T1000 (cell line): ENCODE results near the gene PSMD3.
"Not testable (repeated sequence)": the region's sequence is repeated elsewhere in the genome, so short reads cannot be mapped to it uniquely, and the experiment has no call there.

Source experiments
- DNase-seq: peaks from one replicate; lab custom pipeline; 2025; ENCODE audit warnings: mixed read lengths; lab: John Stamatoyannopoulos, UW

The PSMD3 gene

DNA sequence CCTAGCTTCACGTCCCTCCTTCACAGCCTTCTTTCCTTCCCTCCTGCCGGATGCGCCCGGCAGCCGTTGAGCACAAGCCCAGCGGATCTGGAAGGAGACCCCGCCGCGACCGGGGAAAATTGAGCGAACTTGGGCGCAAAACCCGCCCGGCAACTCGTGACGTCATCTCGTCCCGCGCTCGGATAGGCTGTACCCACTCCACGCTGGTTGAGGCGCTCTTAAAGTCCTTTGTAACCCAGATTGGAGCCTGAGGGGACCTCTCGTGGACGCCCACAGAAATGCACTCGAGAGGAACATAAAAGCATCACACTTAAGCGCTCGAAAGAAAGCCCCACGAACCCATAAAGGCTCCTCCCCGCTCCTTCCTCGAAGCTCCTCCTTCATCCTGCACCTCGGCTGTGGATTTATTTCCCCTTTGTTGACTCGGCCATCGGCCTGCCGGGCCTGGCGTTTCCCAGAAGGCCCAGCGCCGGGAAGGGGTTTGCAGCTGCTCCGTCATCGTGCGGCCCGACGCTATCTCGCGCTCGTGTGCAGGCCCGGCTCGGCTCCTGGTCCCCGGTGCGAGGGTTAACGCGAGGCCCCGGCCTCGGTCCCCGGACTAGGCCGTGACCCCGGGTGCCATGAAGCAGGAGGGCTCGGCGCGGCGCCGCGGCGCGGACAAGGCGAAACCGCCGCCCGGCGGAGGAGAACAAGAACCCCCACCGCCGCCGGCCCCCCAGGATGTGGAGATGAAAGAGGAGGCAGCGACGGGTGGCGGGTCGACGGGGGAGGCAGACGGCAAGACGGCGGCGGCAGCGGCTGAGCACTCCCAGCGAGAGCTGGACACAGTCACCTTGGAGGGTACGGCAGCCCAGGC, at the start of gene PSMD3:
Gene PSMD3 (plus strand): TSS at position 457 of the 856 bp plus-strand sequence. CDS start 164 bp downstream, at position 621.
- DNase-seq, result peak; percentile 99

DNA sequence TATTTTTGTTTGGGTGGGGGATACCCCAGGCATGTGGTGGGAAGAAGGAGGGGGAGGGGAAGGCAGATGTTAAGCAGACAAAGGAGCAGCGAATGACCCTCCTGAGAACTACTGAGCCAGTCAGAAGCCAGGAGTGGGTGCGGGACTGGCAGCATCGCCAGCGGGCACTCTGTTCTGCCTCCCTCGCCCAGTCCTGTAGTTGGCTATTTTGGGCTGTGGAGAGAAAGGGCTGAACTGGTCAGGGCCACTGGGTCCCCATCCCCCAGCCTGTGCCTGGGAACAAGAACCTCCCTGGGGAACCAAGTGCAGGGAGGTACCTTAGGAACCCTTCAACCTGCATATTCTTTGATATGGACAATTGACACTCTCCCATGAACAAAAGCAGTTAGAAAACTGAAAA, 46.7 kb upstream of the PSMD3 start:
- DNase-seq, result no peak

DNA sequence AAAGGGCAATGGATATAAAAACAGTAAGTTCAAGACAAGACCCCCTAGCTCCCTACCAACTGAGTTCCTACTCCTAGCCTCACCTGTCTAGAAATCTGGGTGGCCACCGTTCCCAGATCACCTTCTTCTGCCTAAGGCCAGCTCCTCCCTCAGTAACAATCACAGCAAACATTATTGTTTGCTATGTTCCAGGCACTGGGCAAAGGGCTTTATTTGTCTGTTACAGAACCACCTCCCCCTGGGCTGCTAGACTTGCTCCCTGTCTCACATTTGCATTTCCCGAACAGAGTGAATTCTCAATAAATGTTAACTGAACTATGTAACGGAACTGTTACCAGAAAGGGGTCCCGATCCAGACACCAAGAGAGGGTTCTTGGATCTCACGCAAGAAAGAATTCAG, 46.3 kb upstream of the PSMD3 start:
- DNase-seq, result no peak

DNA sequence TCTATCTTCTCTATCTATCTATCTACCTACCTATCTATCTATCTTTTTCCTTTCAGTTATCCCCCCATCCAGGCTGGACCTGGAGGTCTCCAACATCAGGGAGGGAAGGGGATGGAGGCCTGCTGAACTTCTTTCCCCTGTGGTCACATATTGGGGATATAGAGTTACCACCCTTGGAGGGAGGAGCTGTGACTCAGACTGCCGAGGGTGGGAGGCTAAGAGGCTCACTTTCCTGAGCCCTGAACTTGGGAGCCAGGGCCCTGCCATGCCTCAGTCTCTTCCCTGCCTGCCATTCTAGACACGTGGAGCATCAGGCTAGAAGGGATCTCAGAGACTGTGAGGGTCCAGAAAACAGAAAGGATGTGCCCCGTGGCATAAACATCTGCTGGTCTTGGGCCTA, 44.7 kb upstream of the PSMD3 start:
- DNase-seq, result no peak

DNA sequence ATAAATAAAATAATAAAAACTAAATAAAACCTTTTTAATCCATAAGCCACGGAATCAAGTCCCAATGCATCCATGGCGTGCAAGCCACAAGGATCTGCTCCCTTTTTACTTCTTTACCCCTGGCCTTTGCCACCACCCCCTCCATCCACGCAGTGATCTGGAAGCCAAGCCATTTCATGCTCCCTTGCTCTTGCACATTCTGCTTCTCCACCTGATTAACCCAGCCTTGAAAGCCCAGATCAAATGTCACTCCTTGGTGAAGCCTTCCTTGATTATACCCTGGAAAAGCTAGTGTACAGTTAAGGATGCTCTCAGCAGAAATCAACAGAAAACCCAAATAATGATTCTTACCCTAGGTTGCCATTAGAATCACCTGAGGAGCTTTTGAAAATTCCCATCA, 43.2 kb upstream of the PSMD3 start:
- no peak for DNase-seq

DNA sequence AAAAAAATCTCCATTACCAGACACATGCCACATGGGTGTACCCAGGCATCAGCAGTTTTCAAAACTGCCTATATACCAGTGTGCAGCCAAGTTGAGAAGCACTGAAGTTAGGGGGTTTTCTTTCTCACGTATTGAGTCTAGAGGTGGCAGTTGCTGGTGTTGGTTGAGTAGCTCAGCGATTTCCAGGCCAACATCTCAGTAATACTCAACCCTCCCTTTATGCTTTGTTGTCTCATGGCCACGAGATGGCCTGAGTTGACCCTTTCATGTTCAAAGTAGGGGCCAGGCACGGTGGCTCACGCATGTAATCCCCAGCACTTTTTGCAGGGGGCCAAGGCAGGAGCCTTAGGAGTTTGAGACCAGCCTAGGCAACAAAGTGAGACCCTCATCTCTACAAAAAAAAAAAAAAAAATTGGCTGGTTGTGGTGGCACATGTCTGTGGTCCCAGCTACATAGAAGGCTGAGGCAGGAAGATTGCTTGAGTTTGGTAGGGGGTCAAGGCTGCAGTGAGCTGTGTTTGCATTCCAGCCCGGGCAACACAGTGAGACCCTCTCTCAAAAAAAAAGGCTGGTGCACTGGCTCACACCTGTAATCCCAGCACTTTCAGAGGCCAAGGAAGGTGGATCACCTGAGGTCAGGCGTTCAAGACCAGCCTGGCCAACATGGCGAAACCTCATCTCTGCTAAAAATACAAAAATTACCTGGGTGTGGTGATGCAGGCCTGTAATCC, 42.3 kb upstream of the PSMD3 start:
- no peak for DNase-seq

DNA sequence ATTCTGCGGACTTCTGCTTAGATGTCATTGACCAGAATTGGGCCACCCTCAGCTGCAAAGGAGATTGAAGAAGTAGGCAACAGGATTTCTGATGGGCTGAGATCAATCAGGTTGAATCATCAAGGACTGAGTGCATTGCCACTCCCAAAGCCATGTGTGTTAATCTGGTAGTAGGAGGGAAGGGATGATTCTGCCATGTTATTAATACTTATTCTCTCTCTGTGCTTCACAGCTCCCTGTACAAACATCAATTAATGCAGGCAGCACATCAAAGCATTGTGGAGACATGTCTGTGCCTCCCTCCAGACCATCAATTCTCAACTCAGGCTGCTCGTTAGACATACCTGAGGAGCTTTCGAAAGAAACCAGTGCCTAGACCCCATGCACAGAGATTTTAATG, 41.5 kb upstream of the PSMD3 start:
- no peak for DNase-seq

DNA sequence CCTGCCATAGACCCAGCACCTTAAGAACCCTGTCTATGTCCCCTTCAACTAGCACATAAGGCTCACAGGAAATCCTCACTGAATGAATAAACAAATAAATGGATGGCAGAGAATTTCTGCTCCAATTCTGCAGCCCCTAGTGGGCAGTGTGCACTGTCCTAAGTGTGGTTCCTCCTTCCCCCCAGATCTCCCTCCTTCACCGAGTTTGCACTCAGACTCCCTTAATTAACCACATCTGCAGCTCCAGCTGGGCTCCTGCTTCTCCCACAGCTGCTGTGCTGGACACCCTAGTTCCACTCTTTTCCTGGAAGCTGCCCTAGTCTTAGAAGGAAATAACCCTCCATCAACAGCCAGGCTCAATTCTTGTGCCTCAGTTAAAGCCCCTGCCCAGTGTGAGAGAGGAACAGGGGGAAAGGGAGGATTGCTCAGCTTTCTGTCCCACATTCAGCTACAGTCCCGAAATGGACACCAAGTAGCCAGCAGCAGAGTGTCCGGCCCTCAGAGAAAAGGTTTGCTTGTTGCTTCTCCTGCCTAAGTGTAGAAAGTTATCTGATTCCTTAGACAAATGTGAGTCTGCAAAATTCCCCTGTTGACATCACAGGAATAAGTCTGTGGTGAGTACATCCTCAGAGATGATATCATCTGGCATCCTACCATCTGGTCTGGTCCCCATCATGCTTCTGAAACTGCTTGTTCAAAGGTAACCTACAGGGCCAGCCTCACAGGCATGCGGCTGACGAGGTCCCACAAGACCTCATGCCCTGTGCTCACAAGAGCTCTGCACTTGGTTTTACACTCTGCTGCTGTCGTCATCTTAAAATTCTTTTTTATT, 40.8 kb upstream of the PSMD3 start:
- peak; percentile 52 for DNase-seq

DNA sequence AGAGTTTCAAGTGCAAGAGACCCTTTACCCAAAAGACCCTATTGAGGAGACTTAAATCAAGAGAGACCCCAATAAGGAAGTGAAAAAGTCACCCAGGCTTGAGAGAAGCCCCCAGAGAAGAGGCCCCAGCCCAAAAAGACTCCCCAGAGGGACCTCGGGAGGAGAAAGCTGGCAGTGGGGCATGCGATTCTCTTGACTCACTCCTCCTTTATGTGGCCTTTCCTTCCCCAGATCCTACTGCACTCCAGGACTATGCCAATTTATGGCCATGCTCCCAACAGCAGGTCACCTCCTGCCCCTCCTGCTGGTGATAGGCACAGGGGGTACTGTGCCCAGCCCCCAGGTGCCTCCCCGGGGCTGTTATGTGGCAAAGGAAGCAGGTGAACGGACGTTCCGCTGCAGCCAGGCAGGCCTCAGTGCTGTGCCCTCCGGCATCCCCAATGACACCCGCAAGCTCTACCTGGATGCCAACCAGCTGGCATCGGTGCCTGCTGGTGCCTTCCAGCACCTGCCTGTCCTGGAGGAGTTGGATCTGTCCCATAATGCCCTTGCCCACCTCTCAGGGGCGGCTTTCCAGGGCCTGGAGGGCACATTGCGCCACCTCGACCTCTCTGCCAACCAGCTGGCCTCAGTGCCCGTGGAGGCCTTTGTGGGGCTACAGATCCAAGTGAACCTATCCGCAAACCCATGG, 36.8 kb upstream of the PSMD3 start:
- DNase-seq, result no peak

DNA sequence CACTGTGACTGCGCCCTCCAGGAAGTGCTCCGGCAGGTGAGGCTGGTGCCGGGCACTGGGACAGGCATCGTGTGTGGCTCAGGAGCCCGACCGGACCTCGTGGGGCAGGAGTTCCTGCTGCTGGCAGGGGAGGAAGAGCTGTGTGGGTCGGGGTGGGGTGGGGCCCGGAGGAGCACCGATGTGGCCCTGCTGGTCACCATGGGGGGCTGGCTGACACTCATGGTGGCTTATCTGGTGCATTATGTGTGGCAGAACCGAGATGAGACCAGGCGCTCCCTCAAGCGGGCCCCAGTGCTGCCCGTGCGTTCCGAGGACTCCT, 36.3 kb upstream of the PSMD3 start:
- no peak for DNase-seq

DNA sequence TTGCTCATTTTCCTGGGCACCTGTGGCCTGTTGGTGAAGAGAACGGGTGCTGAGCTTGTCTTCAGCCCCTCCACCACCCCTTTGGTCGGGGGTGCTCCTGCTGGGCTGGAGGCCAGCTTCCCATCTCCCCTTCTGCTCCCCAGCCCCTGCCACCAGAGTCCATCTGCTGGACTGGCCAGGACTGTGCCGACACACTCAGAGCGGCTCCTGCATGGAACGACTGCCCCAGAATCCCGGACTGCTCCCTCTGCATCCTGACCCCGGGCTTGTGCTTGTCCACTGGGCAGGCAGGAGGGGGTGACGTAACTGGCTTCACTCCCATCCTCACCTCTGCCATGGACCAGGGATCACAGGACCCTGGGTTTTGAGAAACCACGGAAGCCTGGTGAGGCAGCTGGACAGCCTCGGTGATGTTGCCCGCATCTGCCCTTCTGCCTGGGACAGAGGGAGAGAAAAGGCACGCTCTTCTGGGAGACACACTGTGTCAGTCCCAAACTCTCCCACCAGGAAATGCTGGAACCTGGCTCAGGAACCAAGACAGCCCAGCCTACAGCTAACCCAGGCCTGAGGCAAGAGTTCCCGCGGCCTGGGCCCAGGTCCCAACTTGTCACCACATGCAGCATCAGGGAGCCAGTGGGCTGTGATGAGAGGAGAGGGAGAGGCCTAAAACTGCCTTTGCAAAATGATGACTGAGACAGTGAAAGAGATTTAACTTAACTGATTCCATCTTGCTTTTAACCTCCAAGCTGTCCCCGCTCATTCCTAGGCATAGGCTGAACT, 33.9 kb upstream of the PSMD3 start:
- no peak for DNase-seq

DNA sequence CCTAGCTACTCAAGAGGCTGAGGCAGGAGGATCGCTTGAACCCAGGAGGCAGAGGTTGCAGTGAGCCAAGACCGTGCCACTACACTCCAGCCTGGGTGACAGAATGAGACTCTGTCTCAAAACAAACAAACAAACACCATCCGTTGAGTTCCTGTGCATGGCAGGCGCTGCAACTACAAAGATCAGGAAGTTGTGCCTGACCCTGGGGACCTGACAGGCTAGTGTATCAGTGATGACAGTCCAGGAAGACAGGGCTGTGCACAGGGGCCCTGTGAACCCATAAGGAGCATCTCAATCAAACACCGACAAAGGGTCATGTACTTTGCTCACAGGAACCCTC, 32.1 kb upstream of the PSMD3 start:
- not testable (repeated sequence) for DNase-seq

DNA sequence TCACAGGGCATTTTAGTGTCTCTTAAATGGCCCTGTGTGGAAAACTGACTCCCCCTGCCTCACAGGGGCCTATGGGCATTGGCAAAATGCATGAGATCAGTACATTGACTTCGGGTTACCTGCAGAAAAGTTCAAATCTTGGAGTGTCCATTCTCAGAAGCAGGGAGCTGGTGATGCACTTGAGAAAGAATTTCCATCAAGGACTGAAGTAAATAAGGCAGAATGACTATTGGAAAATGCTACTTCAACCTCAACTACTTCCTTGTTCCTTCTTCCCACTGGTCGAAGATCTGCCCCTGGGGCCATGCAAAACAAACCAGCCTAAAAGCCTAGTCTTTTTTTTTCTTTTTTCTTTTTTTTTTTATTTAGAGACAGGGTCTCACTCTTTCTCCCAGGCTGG, 31.6 kb upstream of the PSMD3 start:
- DNase-seq, result no peak

DNA sequence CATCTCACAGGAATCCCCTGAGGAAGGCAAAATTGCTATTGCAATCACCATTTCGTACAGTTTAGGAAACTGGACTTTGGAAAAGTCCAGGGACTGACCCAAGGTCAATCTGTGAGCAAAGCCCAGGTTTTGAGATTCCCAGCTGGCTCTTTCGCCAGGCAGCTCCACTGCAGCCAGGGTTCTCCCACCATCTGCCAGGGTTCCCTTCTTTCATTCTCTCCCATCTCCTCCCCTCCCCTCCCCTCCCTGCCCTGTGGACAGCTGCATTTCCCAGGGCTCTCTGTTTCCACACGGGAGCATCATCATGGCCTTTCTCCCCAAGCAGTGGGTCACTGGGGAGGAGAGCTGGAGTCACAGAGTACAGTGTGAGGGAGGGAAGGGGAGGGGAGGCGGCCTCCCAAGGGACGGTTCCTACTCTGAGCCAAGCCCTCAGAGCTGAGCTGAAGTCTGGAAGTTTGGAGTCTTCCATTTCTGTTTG, 29.7 kb upstream of the PSMD3 start:
- no peak for DNase-seq

DNA sequence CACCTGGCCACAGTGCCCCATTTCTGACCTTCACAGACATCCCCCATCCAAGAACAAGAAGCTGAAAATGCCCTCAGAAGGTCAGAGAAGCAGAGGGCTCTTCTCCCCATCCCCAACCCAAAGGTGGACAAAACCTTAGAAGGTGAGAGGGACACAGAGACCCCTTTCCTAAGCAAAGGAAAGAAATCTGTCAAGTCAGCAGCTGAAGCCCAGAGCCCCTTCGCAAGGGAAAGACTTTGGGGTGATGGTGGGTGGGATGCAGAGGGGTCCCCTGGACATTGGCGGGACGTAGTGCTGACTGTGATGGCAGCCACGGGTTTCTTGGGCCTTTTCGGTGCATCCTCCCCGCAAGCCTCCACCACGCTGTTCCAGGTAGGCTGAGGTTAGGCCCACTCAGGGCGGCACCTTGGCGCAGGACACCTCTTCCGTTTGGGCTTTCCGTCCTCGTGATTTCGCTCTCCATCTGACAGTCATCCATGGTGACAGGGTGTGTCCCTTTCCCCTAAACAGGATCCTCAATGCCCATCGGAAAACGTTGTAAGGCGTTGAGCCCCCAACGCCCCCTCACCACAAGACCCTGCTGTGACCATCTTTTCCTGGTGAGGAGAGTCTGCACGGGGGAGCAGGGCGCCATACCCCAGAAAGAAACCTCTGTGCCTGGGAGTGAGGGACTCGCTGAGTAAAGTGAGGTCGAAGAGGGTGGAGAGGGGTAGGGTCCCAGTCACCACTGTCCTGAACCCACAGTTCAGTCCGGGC, 28.5 kb upstream of the PSMD3 start:
- no peak for DNase-seq

DNA sequence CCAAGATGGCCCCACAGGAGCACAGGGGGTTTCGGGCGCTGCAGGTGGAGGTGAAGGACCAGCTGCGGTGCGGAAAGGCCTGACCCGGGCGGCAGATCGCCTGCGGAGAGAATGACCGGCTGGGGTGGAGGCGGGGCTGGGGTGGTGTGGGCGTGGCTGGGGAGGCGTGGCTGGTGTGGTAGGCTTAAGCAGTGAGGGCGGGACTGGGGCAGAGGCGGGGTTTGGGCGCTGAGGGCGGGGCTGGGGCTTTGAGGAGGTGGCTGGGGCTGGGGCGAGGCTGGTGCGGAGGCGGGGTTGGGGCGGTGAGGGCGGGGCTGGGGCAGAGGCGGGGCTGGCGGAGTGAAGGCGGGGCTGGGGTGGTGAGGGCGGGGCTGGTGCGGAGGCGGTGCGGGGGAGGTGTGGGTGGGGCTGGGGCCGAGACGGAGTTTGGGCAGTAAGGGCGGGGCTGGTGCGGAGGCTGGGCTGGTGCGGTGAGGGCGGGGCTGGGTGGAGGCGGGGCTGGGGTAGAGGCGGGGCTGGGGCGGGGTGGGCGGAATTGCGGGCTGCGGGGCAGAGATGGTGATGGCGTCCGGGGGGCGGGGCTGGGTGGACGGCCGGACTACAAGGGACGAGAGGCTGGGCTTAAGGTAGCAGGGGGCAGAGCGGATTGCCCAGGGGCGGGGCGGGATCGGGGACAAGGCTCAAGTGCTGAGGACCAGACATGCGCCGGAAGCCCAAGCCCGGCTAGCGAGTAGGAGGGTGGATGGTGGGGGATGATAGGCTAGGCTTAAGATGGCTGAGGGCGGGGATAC, 27.7 kb upstream of the PSMD3 start:
- peak; percentile 97 for DNase-seq

DNA sequence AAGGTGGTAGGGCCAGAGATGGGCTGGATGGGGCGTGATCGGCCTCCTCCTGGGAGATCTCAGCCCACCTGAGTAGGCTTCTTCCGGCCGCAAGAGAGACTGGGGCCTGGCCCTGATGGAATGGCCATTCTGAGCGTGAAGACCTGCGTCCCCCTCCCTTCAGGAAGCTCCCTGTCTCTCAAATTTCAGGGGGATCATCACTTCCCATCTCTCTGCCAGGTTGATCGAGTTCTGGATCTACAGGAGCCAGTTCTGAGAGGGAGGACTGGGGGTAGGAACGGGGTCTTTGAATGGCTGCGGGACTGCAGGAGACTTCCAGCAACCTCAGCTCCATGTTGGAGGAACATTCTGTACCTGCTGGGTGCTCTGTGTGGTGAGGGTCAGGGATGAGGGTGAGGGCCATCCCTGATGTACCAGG, 27.1 kb upstream of the PSMD3 start:
- no peak for DNase-seq

DNA sequence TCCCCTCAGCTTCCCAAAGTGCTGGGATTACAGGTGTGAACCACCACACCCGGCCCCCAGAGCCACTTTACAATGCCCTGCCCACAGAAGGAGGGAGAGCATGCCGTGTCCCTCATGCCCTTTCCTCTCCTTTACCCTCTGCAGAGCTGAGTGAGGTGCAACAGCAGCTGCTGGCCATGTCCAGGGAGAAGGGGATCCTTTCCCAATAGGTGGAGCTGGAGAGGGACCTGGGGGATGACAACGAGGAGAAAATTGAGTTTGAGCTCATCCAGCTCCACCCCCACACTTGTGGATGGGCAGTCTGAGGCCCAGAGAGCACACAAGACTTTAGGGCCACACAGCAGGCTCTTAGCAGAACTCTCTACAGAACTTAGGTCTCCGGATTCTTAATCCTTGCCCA, 25.7 kb upstream of the PSMD3 start:
- DNase-seq, result no peak

DNA sequence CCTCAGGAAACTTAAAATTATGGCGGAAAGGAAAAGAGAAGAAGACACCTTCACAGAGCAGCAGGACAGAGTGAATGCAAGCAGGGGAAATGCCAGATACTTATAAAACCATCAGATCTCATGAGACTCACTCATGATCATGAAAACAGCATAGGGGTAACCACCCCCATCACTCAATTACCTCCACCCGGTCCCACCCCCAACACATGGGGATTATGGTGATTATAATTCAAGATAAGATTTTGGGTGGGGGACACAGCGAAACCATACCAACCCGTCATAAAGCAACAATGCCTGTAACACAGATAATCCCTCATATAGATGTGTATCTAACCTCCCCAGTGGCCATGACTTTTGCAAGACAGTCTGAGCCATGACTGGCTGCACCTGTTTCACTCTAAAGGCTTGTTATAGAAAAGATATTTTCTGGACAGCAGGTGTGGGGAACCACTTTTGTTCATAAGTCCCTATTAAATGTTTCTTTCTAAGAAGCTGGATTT, 24.8 kb upstream of the PSMD3 start:
- DNase-seq, result no peak
